Astrocyte of the cerebellum (primary cell): ENCODE results near the gene CFAP73.

Experiments
- DNase-seq: peaks from one replicate; pipeline ENCODE4 v3.0.0-alpha.2; 2011; ENCODE audit warnings: low read depth
- H3K4me3 ChIP-seq: 2 replicates; pipeline ENCODE4 v1.5.1; 2011; ENCODE audit warnings: mild to moderate bottlenecking, low read depth, low read length, moderate library complexity
- in situ Hi-C: cut with HindIII; loops from 2 replicates; pipeline ENCODE4 v1.10.0; 2017; ENCODE audit warnings: low sequenced_read_pairs
- TF ChIP-seq, protein P1 (sequence below): IDR thresholded peaks from 2 replicates; pipeline ENCODE4 v1.5.1; 2012; ENCODE audit warnings: low read length, low read depth, moderate library complexity, mild to moderate bottlenecking; ENCODE audit errors: missing control alignments

The CFAP73 gene

GRCh38 chr12:113194971-113195391 lies 45.5 kb downstream of the CFAP73 start:
- TF ChIP-seq, protein P1, sequence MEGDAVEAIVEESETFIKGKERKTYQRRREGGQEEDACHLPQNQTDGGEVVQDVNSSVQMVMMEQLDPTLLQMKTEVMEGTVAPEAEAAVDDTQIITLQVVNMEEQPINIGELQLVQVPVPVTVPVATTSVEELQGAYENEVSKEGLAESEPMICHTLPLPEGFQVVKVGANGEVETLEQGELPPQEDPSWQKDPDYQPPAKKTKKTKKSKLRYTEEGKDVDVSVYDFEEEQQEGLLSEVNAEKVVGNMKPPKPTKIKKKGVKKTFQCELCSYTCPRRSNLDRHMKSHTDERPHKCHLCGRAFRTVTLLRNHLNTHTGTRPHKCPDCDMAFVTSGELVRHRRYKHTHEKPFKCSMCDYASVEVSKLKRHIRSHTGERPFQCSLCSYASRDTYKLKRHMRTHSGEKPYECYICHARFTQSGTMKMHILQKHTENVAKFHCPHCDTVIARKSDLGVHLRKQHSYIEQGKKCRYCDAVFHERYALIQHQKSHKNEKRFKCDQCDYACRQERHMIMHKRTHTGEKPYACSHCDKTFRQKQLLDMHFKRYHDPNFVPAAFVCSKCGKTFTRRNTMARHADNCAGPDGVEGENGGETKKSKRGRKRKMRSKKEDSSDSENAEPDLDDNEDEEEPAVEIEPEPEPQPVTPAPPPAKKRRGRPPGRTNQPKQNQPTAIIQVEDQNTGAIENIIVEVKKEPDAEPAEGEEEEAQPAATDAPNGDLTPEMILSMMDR: no peak
- peak; percentile 58 for DNase-seq
- in situ Hi-C loops: no loop called here
- no peak overlapping the region for H3K4me3 ChIP-seq

DNA sequence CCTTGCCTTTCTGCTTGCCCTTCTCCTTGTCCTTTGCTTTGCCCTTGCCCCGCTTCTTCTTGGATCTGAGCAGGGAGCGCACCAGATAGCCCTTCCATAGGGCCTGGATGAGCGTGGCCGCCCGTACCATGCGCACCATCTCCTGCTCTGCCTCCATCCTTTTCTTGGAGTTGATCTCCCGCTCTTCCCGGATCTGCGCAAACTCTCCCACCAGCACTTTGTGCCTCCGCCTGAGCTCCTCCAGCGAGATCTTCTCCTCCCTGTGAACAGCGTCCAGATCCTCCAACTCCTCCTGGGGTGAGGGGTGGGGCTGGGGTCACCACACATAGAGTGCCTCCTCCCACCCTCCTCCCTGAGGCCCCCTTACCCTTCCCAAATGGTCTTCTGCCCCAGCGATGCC lies 46.1 kb downstream of the CFAP73 start:
- H3K4me3 ChIP-seq: no peak overlapping the region
- TF ChIP-seq, protein P1: no peak
- in situ Hi-C loops: no loop called here
- DNase-seq: no peak

DNA sequence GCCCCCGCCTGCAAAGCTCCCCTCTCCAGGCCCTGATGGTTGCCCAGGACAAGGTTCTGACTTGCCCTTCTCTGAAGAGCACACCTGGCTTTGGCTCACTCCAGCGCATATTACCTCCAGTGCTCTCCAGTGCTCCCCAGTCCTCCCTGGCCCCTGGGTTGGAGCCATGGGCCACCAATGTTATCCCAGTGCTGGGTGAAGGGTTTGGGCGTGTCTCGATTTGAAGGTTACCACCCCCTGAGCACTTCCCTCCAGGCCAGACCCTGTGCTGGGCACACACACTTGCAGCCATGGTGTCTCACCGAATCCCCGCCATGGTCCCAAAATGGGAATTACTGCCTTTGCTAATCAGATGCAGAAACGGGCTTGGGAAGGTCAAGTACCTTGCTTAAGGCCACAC lies 47.1 kb downstream of the CFAP73 start:
- DNase-seq: no peak
- H3K4me3 ChIP-seq: no peak overlapping the region
- TF ChIP-seq, protein P1: no peak
- in situ Hi-C loops: no loop called here

DNA sequence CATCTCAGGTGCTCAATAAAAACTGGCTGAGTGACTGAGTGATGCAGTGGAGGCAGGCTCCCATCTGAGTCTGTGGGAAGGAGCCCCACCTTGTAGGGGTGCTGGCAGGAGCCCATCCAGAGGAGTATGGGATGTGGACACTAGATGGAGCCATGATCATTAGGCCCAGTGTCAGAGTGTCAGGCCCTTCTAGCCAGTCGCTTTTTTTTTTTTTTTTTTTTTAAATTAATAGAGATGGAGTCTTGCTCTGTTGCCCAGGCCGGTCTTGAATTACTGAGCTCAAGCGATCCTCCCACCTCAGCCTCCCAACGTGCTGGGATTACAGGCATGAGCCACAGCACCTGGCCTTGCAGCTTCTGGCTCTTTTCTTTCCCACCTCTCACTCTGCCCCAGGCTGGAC lies 47.5 kb downstream of the CFAP73 start:
- in situ Hi-C loops: no loop called here
- H3K4me3 ChIP-seq: no peak overlapping the region
- DNase-seq: peak; percentile 59
- TF ChIP-seq, protein P1: peak; percentile 70

DNA sequence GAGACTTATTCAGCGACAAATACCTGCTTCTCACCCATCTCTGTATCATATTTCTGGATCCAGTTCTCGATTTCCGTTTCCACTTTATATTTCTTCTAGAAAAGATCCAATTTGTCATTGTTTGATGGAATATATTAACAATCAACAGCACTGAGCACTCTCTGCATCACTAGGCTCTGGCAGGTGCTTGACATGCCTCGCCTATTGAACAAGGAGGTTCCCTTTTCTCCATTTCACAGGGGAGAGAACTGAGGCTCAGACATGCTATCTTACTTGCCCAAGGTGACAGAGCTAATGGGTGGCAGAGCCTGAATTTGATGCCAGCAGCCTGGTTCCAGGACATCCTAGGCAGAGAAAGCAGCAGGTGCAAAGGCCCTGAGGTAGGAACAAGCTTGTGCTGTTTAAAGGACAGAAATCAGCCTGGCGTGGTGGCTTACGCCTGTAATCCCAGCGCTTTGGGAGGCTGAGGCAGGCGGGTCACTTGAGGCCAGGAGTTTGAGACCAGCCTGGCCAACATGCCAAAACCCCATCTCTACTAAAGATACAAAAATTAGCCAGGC lies 48.1 kb downstream of the CFAP73 start:
- DNase-seq: no peak
- in situ Hi-C loops: no loop called here

DNA sequence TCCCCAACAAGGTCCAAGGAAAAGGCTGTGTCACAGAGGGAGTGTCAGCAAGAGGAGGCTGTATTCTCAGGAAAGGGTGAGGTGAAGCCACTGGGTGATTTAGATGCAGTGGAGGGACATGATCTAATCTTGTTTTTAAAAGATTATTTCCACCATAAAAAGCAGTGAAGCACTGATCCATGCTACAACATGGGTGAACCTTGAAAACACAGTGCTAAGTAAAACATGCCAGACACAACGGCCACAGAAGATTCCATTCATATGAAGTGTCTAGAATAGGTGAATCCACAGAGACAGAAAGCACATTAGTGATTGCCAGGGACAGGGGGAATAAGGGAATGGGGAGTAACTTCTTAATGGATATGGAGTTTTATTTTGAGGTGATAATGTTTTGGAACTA lies 48.8 kb downstream of the CFAP73 start:
- in situ Hi-C loops: no loop called here
- no peak for DNase-seq
- TF ChIP-seq, protein P1: no peak
- H3K4me3 ChIP-seq: no peak overlapping the region

More for the DNA sequence above, 48.1 kb downstream of the CFAP73 start:
- TF ChIP-seq, protein P1: no peak
- H3K4me3 ChIP-seq: no peak overlapping the region
